ENCODE measurements around the gene FSTL5. TPM values are rescaled to one million over a fixed set of nuclear protein-coding genes. Genes with fewer than 3 reads are reported as not detected.

Gene FSTL5
- total and polyA plus RNA-seq, 2 of the 8 experiments (the other 6 are each of a cell fraction or from before 2014, with no cell fraction given) = 0.09 to 0.32 TPM

DNA sequence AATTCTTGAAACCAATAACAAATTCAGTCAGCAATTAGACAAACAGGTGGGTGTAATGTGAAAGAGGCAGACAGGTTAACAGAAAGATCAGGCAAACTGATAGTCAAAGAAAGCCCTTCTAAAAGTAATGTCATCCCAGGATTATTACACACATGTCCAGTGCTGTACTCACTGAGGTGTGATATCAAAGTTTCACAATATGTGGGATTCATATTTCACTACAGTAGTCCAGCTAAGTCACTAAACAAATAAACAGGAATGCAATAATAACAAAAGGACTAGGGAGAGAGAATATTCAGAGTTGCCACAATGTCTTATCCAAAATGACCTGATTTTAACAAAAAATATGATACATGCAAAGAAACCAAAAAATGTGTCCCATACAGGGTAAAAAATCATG, 787.5 kb downstream of the FSTL5 start:
- no peaks in the 10 kb centered on the region for H3K23me2 ChIP-seq (ENCODE audit: low read depth, low read length)
- H3K4ac ChIP-seq (replicated peaks; ENCODE audit: insufficient read length, low read depth, low read length) = no peak overlapping the region
- H3K56ac ChIP-seq (replicated peaks; ENCODE audit: insufficient read length, low read depth, low read length) = no peak overlapping the region
- H4K8ac ChIP-seq (ENCODE audit: extremely low read depth, insufficient read depth, low read length) = no peak overlapping the region
- no peak overlapping the region for H3K14ac ChIP-seq (ENCODE audit: insufficient read length)
- no peak overlapping the region for H3K4me2 ChIP-seq (ENCODE audit: insufficient read depth in 1 of 2, low read depth in 2 of 2, low read length in 2 of 2)
- H3K23ac ChIP-seq (ENCODE audit: insufficient read length) = no peak overlapping the region
- no peak overlapping the region for H3K4me3 ChIP-seq (ENCODE audit: extremely low read depth in 1 of 4, insufficient read depth in 2 of 4, low read depth in 3 of 4, low read length in 4 of 4)
- no peaks in the 10 kb centered on the region for H3K9me3 ChIP-seq (ENCODE audit: insufficient read depth in 2 of 2, low read depth in 1 of 2, low read length in 1 of 2)
- no peak overlapping the region for H4K91ac ChIP-seq (replicated peaks; ENCODE audit: insufficient read length, low read length)
- no peak overlapping the region for H2BK20ac ChIP-seq (ENCODE audit: low read length)
- POLR2A ChIA-PET (ENCODE audit: partially characterized antibody) = no interaction called here
- H2BK5ac ChIP-seq (ENCODE audit: low read depth, low read length) = no peak overlapping the region
- no peak overlapping the region for H2BK15ac ChIP-seq (ENCODE audit: low read length)
- CTCF ChIA-PET (ENCODE audit: partially characterized antibody) = interaction anchor here (1.4 kb wide), 1 partner anchor 119 kb away, joined by 3 read pairs; no protein-coding TSS in a partner anchor
- no peaks in the 10 kb centered on the region for H3K4me1 ChIP-seq (replicated peaks in 1 of 4; ENCODE audit: control insufficient read depth in 3 of 4, insufficient read depth in 4 of 4, low read length in 3 of 4)
- H2AFZ ChIP-seq (ENCODE audit: low read length) = no peak overlapping the region
- TF ChIP-seq POLR2AphosphoS5 (IDR thresholded peaks at IDR 0.05; ENCODE audit: low read depth, low read length) = no peak
- TF ChIP-seq TBP (IDR thresholded peaks at IDR 0.05; ENCODE audit: low read depth, low read length) = no peak
- TF ChIP-seq CREB1 (IDR thresholded peaks at IDR 0.05) = no peak
- no peak for TF ChIP-seq CEBPB (IDR thresholded peaks at IDR 0.05; ENCODE audit: low read depth, low read length)
- TF ChIP-seq CHD2 (IDR thresholded peaks at IDR 0.05; ENCODE audit: low read length) = no peak
- TF ChIP-seq EP300 (IDR thresholded peaks at IDR 0.05; ENCODE audit: borderline replicate concordance in 1 of 2, low read depth in 2 of 2, low read length in 2 of 2) = no peak
- TF ChIP-seq TCF12 (IDR thresholded peaks at IDR 0.05; ENCODE audit: low read depth, low read length) = no peak
- TF ChIP-seq FOSL1 (IDR thresholded peaks at IDR 0.05; ENCODE audit: insufficient read depth, low read depth, low read length) = no peak
- no peak for TF ChIP-seq JUN (IDR thresholded peaks at IDR 0.05; ENCODE audit: low read depth, low read length)
- TF ChIP-seq RXRA (IDR thresholded peaks at IDR 0.05; ENCODE audit: insufficient read depth, low read depth, low read length) = no peak
- no peak for TF ChIP-seq POLR2A (IDR thresholded peaks at IDR 0.05; ENCODE audit: control extremely low read depth in 1 of 2, low read depth in 2 of 2, low read length in 2 of 2)
- no peak for TF ChIP-seq BRCA1 (IDR thresholded peaks at IDR 0.05; ENCODE audit: low read depth, low read length)
- H2AK5ac ChIP-seq (ENCODE audit: low read depth, low read length) = no peak overlapping the region
- no peak for DNase-seq (ENCODE audit: low read depth in 1 of 2, low spot score in 2 of 2)
- no peak overlapping the region for H3K27ac ChIP-seq (ENCODE audit: low read depth, low read length)
- no peaks in the 10 kb centered on the region for H3K36me3 ChIP-seq (ENCODE audit: control insufficient read depth in 2 of 4, insufficient read depth in 4 of 4, low read length in 3 of 4)
- H3K79me2 ChIP-seq (ENCODE audit: control insufficient read depth in 1 of 2, insufficient read depth in 2 of 2, low read length in 2 of 2) = no peaks in the 10 kb centered on the region
- no peak overlapping the region for H3K9ac ChIP-seq (replicated peaks in 1 of 4; ENCODE audit: extremely low read depth in 1 of 4, low read depth in 3 of 4, low read length in 3 of 4)
- no peak overlapping the region for H2BK12ac ChIP-seq (ENCODE audit: low read depth, low read length)
- no peak for FAIRE-seq
- H3K27me3 ChIP-seq (replicated peaks in 1 of 4; ENCODE audit: control insufficient read depth in 3 of 4, extremely low read depth in 1 of 4, insufficient read depth in 3 of 4, low read length in 3 of 4) = no peaks in the 10 kb centered on the region
- no peak overlapping the region for H2BK120ac ChIP-seq (replicated peaks; ENCODE audit: low read depth, low read length)
- no peaks in the 10 kb centered on the region for H3K79me1 ChIP-seq (ENCODE audit: low read depth, low read length)
- H3K18ac ChIP-seq (ENCODE audit: extremely low read depth, low read length) = no peak overlapping the region
- H4K20me1 ChIP-seq (replicated peaks in 1 of 2; ENCODE audit: control insufficient read depth in 1 of 2, insufficient read depth in 2 of 2, low read length in 2 of 2) = no peaks in the 10 kb centered on the region
- no peak overlapping the region for H4K5ac ChIP-seq (ENCODE audit: insufficient read length, low read depth, low read length)

Measured in H1 (cell line).